NT2/D1 (cell line): Measurements from ENCODE around the gene PDE6G.

ENCODE experiments used
- DNase-seq: peaks from one replicate; pipeline ENCODE4 v3.0.0-alpha.2; 2011; ENCODE audit warnings: low read depth, low spot score
- H3K27me3 ChIP-seq: 2 replicates; pipeline ENCODE4 v1.6.0; 2011; ENCODE audit warnings: mild to moderate bottlenecking; ENCODE audit not compliant: insufficient read length, insufficient read depth
- H3K36me3 ChIP-seq: 2 replicates; pipeline ENCODE4 v1.6.1; 2011; ENCODE audit warnings: mild to moderate bottlenecking, low read length, mixed read lengths; ENCODE audit not compliant: insufficient read depth, insufficient read length
- H3K4me1 ChIP-seq: 2 replicates; pipeline ENCODE4 v1.5.1; 2011; ENCODE audit not compliant: insufficient read depth, insufficient read length
- H3K4me3 ChIP-seq: 2 replicates; pipeline ENCODE4 v1.5.1; 2011; ENCODE audit warnings: low read depth; ENCODE audit not compliant: insufficient read length
- H3K9ac ChIP-seq: 2 replicates; pipeline ENCODE4 v1.6.0; 2011; ENCODE audit warnings: low read depth; ENCODE audit not compliant: insufficient read length
- H3K9me3 ChIP-seq: 2 replicates; pipeline ENCODE4 v1.5.1; 2011; ENCODE audit warnings: mild to moderate bottlenecking, low read length; ENCODE audit not compliant: insufficient read depth
- SUZ12 ChIP-seq: IDR thresholded peaks from 2 replicates; pipeline ENCODE4 v1.6.1; 2011; ENCODE audit not compliant: insufficient read length, insufficient read depth; ENCODE audit errors: extremely low read depth
- YY1 ChIP-seq: IDR thresholded peaks from 2 replicates; pipeline ENCODE4 v1.6.1; 2011; ENCODE audit not compliant: insufficient read length, insufficient read depth
- ZNF274 ChIP-seq: IDR thresholded peaks from 2 replicates; pipeline ENCODE4 v1.6.1; 2011; ENCODE audit warnings: mild to moderate bottlenecking, low read depth, low read length

Gene PDE6G

DNA sequence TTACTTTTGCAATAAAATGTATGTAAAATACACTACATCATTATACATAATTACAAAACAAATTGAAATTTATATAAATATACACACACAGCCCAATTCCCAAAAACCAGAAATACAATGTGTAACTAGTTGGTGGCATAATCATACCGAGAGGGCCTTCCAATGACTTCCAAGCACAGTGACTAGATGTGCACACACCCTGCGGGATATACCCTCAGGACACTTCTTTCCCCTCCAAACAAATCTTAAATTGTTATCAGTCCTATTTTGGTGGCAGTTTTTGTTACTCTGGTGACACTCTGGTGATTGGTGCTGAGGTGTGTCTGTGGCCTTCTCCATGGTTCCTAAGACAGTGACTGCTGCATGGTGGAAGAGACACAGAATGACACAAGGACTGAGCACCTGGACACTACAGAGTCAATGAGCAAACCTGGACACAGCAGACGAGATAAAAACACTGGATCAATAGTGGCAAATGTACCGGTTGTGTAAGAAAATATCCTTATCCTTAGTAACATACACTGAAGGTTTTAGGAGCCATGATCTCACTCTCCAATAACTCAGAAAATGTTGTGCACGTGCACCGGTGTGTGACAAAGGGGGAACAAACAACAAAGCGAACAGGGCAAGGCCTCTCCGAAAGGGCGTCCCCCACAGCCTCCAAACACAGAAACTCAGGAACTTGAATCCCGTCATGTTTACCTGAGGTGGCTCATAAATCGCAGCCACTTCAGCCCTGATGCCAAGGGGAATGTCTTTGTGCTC lies 52.3 kb downstream of the PDE6G start:
- Histone ChIP-seq H3K36me3 (peaks cover 89% of the 10 kb centered on the region), H3K9me3 (no peaks in the 10 kb centered on the region), H3K4me1 (no peaks in the 10 kb centered on the region), H3K27me3 (no peaks in the 10 kb centered on the region), H3K9ac (no peak overlapping the region), H3K4me3 (no peak overlapping the region)
- TF ChIP-seq YY1 (no peak), SUZ12 (no peak), ZNF274 (no peak)
- DNase-seq, result no peak

DNA sequence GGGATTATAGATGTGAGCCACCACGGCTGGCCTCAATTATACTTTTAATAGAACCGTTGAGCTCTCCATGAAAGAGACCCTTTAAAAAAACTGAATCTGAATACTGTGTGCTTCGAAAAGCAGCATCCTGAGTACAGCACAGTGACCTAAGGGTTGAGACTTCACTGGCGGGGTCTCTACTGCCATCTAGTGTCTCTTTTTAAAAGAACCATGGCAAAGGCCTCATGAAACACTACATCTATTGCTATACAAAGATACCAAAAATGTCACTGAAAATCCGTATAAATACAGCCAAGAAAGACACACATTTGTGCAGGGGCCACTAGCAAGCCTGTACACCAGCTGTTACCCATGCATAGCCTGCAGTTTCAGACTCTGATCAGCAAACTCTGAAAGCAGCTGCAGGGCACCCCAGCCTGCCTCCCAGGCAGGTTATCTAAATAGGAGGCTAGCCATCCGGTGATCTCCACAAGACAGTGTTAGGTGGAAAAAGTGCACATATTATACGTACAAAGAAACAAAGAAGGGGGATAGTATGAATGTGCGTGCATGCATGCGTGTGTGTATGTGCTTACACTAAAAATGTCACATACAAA lies 54.7 kb downstream of the PDE6G start:
- Histone ChIP-seq H3K9me3 (no peaks in the 10 kb centered on the region), H3K4me3 (no peak overlapping the region), H3K4me1 (no peaks in the 10 kb centered on the region), H3K9ac (no peak overlapping the region), H3K36me3 (peaks cover 86% of the 10 kb centered on the region), H3K27me3 (no peaks in the 10 kb centered on the region)
- peak; percentile 22 for DNase-seq
- TF ChIP-seq SUZ12, result no peak
- TF ChIP-seq ZNF274, result no peak
- no peak for TF ChIP-seq YY1
